H1 (cell line): Measurements from ENCODE around the gene RMC1. TPM values are rescaled to one million over a fixed set of nuclear protein-coding genes. Genes with fewer than 3 reads are reported as not detected.

Source experiments
- CTCF ChIA-PET: fragments of 300-600 bp; sonication (Branson Sonifier 250); formaldehyde crosslinking; loops from one replicate; lab custom pipeline; 2021; ENCODE audit not compliant: partially characterized antibody; lab: Charles Lee
- POLR2A ChIA-PET: fragments of 300-600 bp; sonication (Branson Sonifier 250); formaldehyde crosslinking; loops from one replicate; lab custom pipeline; 2021; ENCODE audit warnings: inconsistent platforms; ENCODE audit not compliant: partially characterized antibody; lab: Charles Lee
- DNase-seq, 2 experiments: peaks; one replicate each; pipeline versions ENCODE4 v3.0.0 to v3.0.0-alpha.2; 2010 to 2022; ENCODE audit warnings: low spot score in 2 of 2, low read depth in 1 of 2, mixed read lengths in 1 of 2
- FAIRE-seq: peaks from 2 replicates; lab custom pipeline; 2011; peaks lifted over from hg19 to GRCh38; lab: Jason Lieb, UNC
- H2AFZ ChIP-seq: 2 replicates; pipeline ENCODE4 v1.8.1; 2012; ENCODE audit warnings: low read length, inconsistent platforms
- H2AK5ac ChIP-seq: 2 replicates; pipeline ENCODE4 v1.6.1; 2013; ENCODE audit warnings: low read depth, low read length
- H2BK120ac ChIP-seq: replicated peaks from 2 replicates; pipeline ENCODE3; 2013; ENCODE audit warnings: low read depth, low read length, inconsistent platforms
- H2BK12ac ChIP-seq: 2 replicates; pipeline ENCODE4 v1.6.1; 2013; ENCODE audit warnings: low read depth, low read length
- H2BK15ac ChIP-seq: 2 replicates; pipeline ENCODE4 v1.6.1; 2013; ENCODE audit warnings: low read length
- H2BK20ac ChIP-seq: 2 replicates; pipeline ENCODE4 v1.6.1; 2013; ENCODE audit warnings: low read length
- H2BK5ac ChIP-seq: 2 replicates; pipeline ENCODE4 v1.6.1; 2013; ENCODE audit warnings: low read depth, low read length
- H3K14ac ChIP-seq: 2 replicates; pipeline ENCODE4 v1.6.1; 2013; ENCODE audit warnings: inconsistent platforms; ENCODE audit not compliant: insufficient read length
- H3K18ac ChIP-seq: 2 replicates; pipeline ENCODE4 v1.6.1; 2013; ENCODE audit warnings: low read length; ENCODE audit errors: extremely low read depth
- H3K23ac ChIP-seq: 2 replicates; pipeline ENCODE4 v1.6.1; 2013; ENCODE audit warnings: inconsistent platforms; ENCODE audit not compliant: insufficient read length
- H3K23me2 ChIP-seq: 2 replicates; pipeline ENCODE4 v1.6.1; 2013; ENCODE audit warnings: low read depth, low read length
- H3K27ac ChIP-seq: 2 replicates; pipeline ENCODE4 v1.6.1; 2011; ENCODE audit warnings: low read depth, low read length, inconsistent platforms
- H3K27me3 ChIP-seq, 4 experiments: replicated peaks in 1 of 4; 1 replicate in 1 of 4; 2 replicates in 3 of 4; pipeline versions ENCODE4 v1.6.1 to v1.8.1; 2011 to 2013; ENCODE audit warnings: low read length in 3 of 4, mild to moderate bottlenecking in 3 of 4, inconsistent platforms in 2 of 4, mixed read lengths in 2 of 4, moderate library complexity in 1 of 4; ENCODE audit not compliant: control insufficient read depth in 3 of 4, insufficient read depth in 3 of 4; ENCODE audit errors: extremely low read depth in 1 of 4
- H3K36me3 ChIP-seq, 4 experiments: 2 replicates each; pipeline versions ENCODE4 v1.6.1 to v1.8.1; 2011 to 2013; ENCODE audit warnings: mild to moderate bottlenecking in 4 of 4, low read length in 3 of 4, moderate library complexity in 2 of 4, control low read depth in 1 of 4, inconsistent platforms in 1 of 4; ENCODE audit not compliant: insufficient read depth in 4 of 4, control insufficient read depth in 2 of 4
- H3K4ac ChIP-seq: replicated peaks from 2 replicates; pipeline ENCODE3; 2013; ENCODE audit warnings: low read length, low read depth, mixed read lengths, inconsistent platforms; ENCODE audit not compliant: insufficient read length
- H3K4me1 ChIP-seq, 4 experiments: replicated peaks in 1 of 4; 1 replicate in 1 of 4; 2 replicates in 3 of 4; pipeline versions ENCODE4 v1.6.1 to v1.8.1; 2011 to 2013; ENCODE audit warnings: low read length in 3 of 4, inconsistent platforms in 2 of 4, mixed read lengths in 1 of 4; ENCODE audit not compliant: insufficient read depth in 4 of 4, control insufficient read depth in 3 of 4
- H3K4me2 ChIP-seq, 2 experiments: 2 replicates each; pipeline versions ENCODE4 v1.6.1 to v1.8.1; 2011 to 2013; ENCODE audit warnings: low read depth in 2 of 2, low read length in 2 of 2, control low read depth in 1 of 2, inconsistent platforms in 1 of 2, mild to moderate bottlenecking in 1 of 2; ENCODE audit not compliant: insufficient read depth in 1 of 2
- H3K4me3 ChIP-seq, 4 experiments: fragments of 200-600, 300-600 bp in 1 of 4; sonication (generic), shearing (Covaris generic), sonication (Bioruptor Twin) in 1 of 4; 2 replicates each; pipeline versions ENCODE4 v1.5.1 to v1.8.1; 2011 to 2016; ENCODE audit warnings: low read length in 4 of 4, low read depth in 3 of 4, control low read depth in 2 of 4, inconsistent platforms in 2 of 4, mild to moderate bottlenecking in 2 of 4, mixed read lengths in 1 of 4, moderate library complexity in 1 of 4; ENCODE audit not compliant: insufficient read depth in 2 of 4; ENCODE audit errors: extremely low read depth in 1 of 4
- H3K56ac ChIP-seq: replicated peaks from 2 replicates; pipeline ENCODE3; 2013; ENCODE audit warnings: low read depth, mild to moderate bottlenecking, mixed read lengths, low read length, inconsistent platforms; ENCODE audit not compliant: insufficient read length
- H3K79me1 ChIP-seq: 2 replicates; pipeline ENCODE4 v1.6.1; 2013; ENCODE audit warnings: low read depth, low read length, control low read depth
- H3K79me2 ChIP-seq, 2 experiments: 2 replicates each; pipeline versions ENCODE4 v1.6.1 to v1.8.1; 2012 to 2013; ENCODE audit warnings: low read length in 2 of 2, mild to moderate bottlenecking in 2 of 2, inconsistent platforms in 1 of 2; ENCODE audit not compliant: insufficient read depth in 2 of 2, control insufficient read depth in 1 of 2
- H3K9ac ChIP-seq, 4 experiments: replicated peaks in 1 of 4; 1 replicate in 1 of 4; 2 replicates in 3 of 4; pipeline versions ENCODE4 v1.6.1 to v1.8.1; 2011 to 2013; ENCODE audit warnings: low read depth in 3 of 4, low read length in 3 of 4, control low read depth in 2 of 4, mild to moderate bottlenecking in 2 of 4, moderate library complexity in 2 of 4, inconsistent platforms in 1 of 4; ENCODE audit errors: extremely low read depth in 1 of 4
- H3K9me3 ChIP-seq, 2 experiments: 2 replicates each; pipeline versions ENCODE4 v1.6.1 to v1.8.1; 2012 to 2013; ENCODE audit warnings: mild to moderate bottlenecking in 2 of 2, moderate library complexity in 2 of 2, control low read depth in 1 of 2, inconsistent platforms in 1 of 2, low read depth in 1 of 2, low read length in 1 of 2, mixed read lengths in 1 of 2; ENCODE audit not compliant: insufficient read depth in 2 of 2
- H4K20me1 ChIP-seq, 2 experiments: replicated peaks in 1 of 2; 2 replicates each; pipeline versions ENCODE3 to v1.8.1; 2011 to 2013; ENCODE audit warnings: inconsistent platforms in 2 of 2, low read length in 2 of 2, mild to moderate bottlenecking in 1 of 2; ENCODE audit not compliant: insufficient read depth in 2 of 2, control insufficient read depth in 1 of 2
- H4K5ac ChIP-seq: 2 replicates; pipeline ENCODE4 v1.6.1; 2013; ENCODE audit warnings: low read length, low read depth, mixed read lengths, inconsistent platforms; ENCODE audit not compliant: insufficient read length
- H4K8ac ChIP-seq: 2 replicates; pipeline ENCODE4 v1.8.0; 2013; ENCODE audit warnings: mild to moderate bottlenecking, moderate library complexity, low read length, inconsistent platforms; ENCODE audit not compliant: insufficient read depth; ENCODE audit errors: extremely low read depth
- H4K91ac ChIP-seq: replicated peaks from 2 replicates; pipeline ENCODE3; 2013; ENCODE audit warnings: low read length, mixed read lengths, inconsistent platforms; ENCODE audit not compliant: insufficient read length
- BCL11A ChIP-seq, 2 experiments: IDR thresholded peaks; one replicate each; pipeline ENCODE4 v1.6.1; 2011; ENCODE audit warnings: low read depth in 2 of 2, low read length in 2 of 2, mild to moderate bottlenecking in 2 of 2
- CBX5 ChIP-seq: fragments of 300-800, 300-1000 bp; sonication (generic); IDR thresholded peaks from 2 replicates; pipeline ENCODE4 v1.7.1; 2016; ENCODE audit warnings: antibody characterized with exemption, low read length, low read depth
- E2F6 ChIP-seq: IDR thresholded peaks from 2 replicates; pipeline ENCODE4 v1.6.1; 2012; ENCODE audit warnings: inconsistent platforms
- EGR1 ChIP-seq: IDR thresholded peaks from 2 replicates; pipeline ENCODE4 v1.6.1; 2011; ENCODE audit warnings: low read depth, low read length, borderline replicate concordance
- EZH2 ChIP-seq: fragments of 200-600 bp; sonication (generic); IDR thresholded peaks from 2 replicates; pipeline ENCODE4 v1.7.1; 2012; ENCODE audit warnings: low read depth, mild to moderate bottlenecking, moderate library complexity, low read length, inconsistent platforms; ENCODE audit not compliant: severe bottlenecking
- FOSL1 ChIP-seq: IDR thresholded peaks from 2 replicates; pipeline ENCODE4 v1.6.1; 2011; ENCODE audit warnings: mild to moderate bottlenecking, low read depth, low read length, moderate library complexity; ENCODE audit not compliant: insufficient read depth
- KDM5A ChIP-seq: fragments of 200-600 bp; IDR thresholded peaks from 2 replicates; pipeline ENCODE4 v1.7.1; 2012; ENCODE audit warnings: mild to moderate bottlenecking, low read length, inconsistent platforms, mixed read lengths
- MAX ChIP-seq: IDR thresholded peaks from 2 replicates; pipeline ENCODE4 v1.6.1; 2012; ENCODE audit warnings: inconsistent platforms
- PHF8 ChIP-seq: fragments of 200-600 bp; sonication (generic); conservative IDR thresholded peaks from 2 replicates; pipeline ENCODE4 v1.7.1; 2012; ENCODE audit warnings: low read depth, mild to moderate bottlenecking, inconsistent platforms, low read length, moderate library complexity
- POLR2AphosphoS5 ChIP-seq: IDR thresholded peaks from 2 replicates; pipeline ENCODE4 v1.6.1; 2011; ENCODE audit warnings: low read depth, low read length
- SIN3A ChIP-seq, 2 experiments: IDR thresholded peaks in 1 of 2; conservative IDR thresholded peaks in 1 of 2; 2 replicates each; pipeline ENCODE4 v1.6.1; 2011 to 2012; ENCODE audit warnings: low read length in 2 of 2, improper control_type of control experiment in 1 of 2, low read depth in 1 of 2, mild to moderate bottlenecking in 1 of 2
- SIX5 ChIP-seq: IDR thresholded peaks from 2 replicates; pipeline ENCODE4 v1.6.1; 2011; ENCODE audit warnings: mild to moderate bottlenecking, low read depth, low read length
- SRF ChIP-seq: IDR thresholded peaks from 2 replicates; pipeline ENCODE4 v1.6.1; 2011; ENCODE audit warnings: mild to moderate bottlenecking, low read depth, low read length, moderate library complexity
- SUZ12 ChIP-seq: fragments of 200-600 bp; sonication (generic); IDR thresholded peaks from 2 replicates; pipeline ENCODE4 v1.6.1; 2012; ENCODE audit warnings: mild to moderate bottlenecking, inconsistent platforms, low read length, moderate library complexity, mixed read lengths
- WGBS, 2 experiments: shearing (Covaris generic) in 1 of 2; methylation state at CpG; one replicate each; pipeline versions ENCODE4 v1.1.6 to v1.1.7; 2013 to 2015; ENCODE audit warnings: low lambda C conversion rate in 2 of 2, mixed read lengths in 2 of 2, inconsistent platforms in 1 of 2, low coverage in 1 of 2, missing lambda C conversion rate in 1 of 2; ENCODE audit not compliant: insufficient replicate concordance in 2 of 2, insufficient coverage in 1 of 2, insufficient read length in 1 of 2; ENCODE audit errors: extremely low coverage in 1 of 2, missing lambda C conversion rate in 1 of 2; 5-methylcytosine and 5-hydroxymethylcytosine counted together
- polyA plus RNA-seq, 7 experiments: library from polyadenylated mRNA; depleted of rRNA in 3 of 7; stranded (reverse) in 5 of 7; unstranded in 2 of 7; fragments of >200 nt in 5 of 7; fragments of 200-250 nt in 2 of 7; gene quantifications; 1 replicate in 5 of 7; 2 replicates in 1 of 7; 4 replicates in 1 of 7; pipeline versions ENCODE4 v1.2.1 to v1.2.3, GENCODE V29; 2011 to 2013; ENCODE audit warnings: missing spikeins in 2 of 7, mixed read lengths in 2 of 7
- total RNA-seq: library from RNA; stranded (reverse); fragmentation: NEBNext Ultra II Directional; extraction: Animal tissue kit (Norgen Biotek cat#: 25700); gene quantifications from 2 replicates; pipeline ENCODE4 v1.2.1, GENCODE V29; 2021

The RMC1 gene
- total and polyA plus RNA-seq, 2 of the 8 experiments (the other 6 are each of a cell fraction or from before 2014, with no cell fraction given) = 16.4 to 20.1 TPM

GRCh38 chr18:23471486-23471885 is 31.8 kb upstream of the RMC1 start:
- H4K5ac ChIP-seq = no peak overlapping the region
- no peak overlapping the region for H4K8ac ChIP-seq
- H3K9ac ChIP-seq = no peak overlapping the region
- no peaks in the 10 kb centered on the region; the same call in 1 of the 2 replicates for H3K23me2 ChIP-seq
- H2BK20ac ChIP-seq = no peak overlapping the region
- H3K4me3 ChIP-seq = no peak overlapping the region
- no peak overlapping the region for H3K4ac ChIP-seq
- no peak overlapping the region for H3K4me2 ChIP-seq
- no peaks in the 10 kb centered on the region for H3K79me2 ChIP-seq
- H3K23ac ChIP-seq = no peak overlapping the region
- H2AFZ ChIP-seq = no peak overlapping the region
- no peak overlapping the region for H4K91ac ChIP-seq
- no peaks in the 10 kb centered on the region for H3K79me1 ChIP-seq
- POLR2A ChIA-PET = no interaction called here
- H3K27me3 ChIP-seq = no peaks in the 10 kb centered on the region
- no peaks in the 10 kb centered on the region for H3K9me3 ChIP-seq
- FAIRE-seq (no peak), DNase-seq (no peak)
- H4K20me1 ChIP-seq = peaks cover 2 to 3% of the 10 kb centered on the region in 2 experiments
- no peak overlapping the region for H3K56ac ChIP-seq
- H3K27ac ChIP-seq = no peak overlapping the region
- H3K36me3 ChIP-seq = peaks cover 8 to 60% (median 22%) of the 10 kb centered on the region in 4 experiments; a peak in 7 of 8 replicates
- 93 to 100% methylated on average over 4 to 6 of the region's 6 CpGs for WGBS, 2 experiments
- no peaks in the 10 kb centered on the region for H3K4me1 ChIP-seq
- H3K14ac ChIP-seq = no peak overlapping the region
- H3K18ac ChIP-seq = no peak overlapping the region
- H2BK15ac ChIP-seq = no peak overlapping the region
- H2BK12ac ChIP-seq = no peak overlapping the region
- no peak overlapping the region for H2BK5ac ChIP-seq
- CTCF ChIA-PET = interaction anchor here (0.6 to 1.3 kb wide), 3 partner anchors 22 to 1594 kb away, joined by 3 to 5 read pairs (median 3); no protein-coding TSS in a partner anchor
- H2BK120ac ChIP-seq = no peak overlapping the region
- H2AK5ac ChIP-seq = no peak overlapping the region
- no peak for TF ChIP-seq POLR2AphosphoS5
- no peak for TF ChIP-seq EZH2
- TF ChIP-seq EGR1 = no peak
- TF ChIP-seq SUZ12 = no peak
- TF ChIP-seq MAX = no peak
- no peak for TF ChIP-seq PHF8
- no peak for TF ChIP-seq SIN3A (conservative IDR thresholded peaks at IDR 0.05 in 1 of 2, IDR thresholded peaks at IDR 0.05 in 1 of 2; ENCODE audit: low read depth in 1 of 2, low read length in 2 of 2)
- no peak for TF ChIP-seq KDM5A
- TF ChIP-seq FOSL1 = no peak
- no peak for TF ChIP-seq SRF
- no peak for TF ChIP-seq E2F6
- no peak for TF ChIP-seq SIX5
- TF ChIP-seq CBX5 = no peak
- TF ChIP-seq BCL11A (IDR thresholded peaks at IDR 0.05; ENCODE audit: low read depth in 2 of 2, low read length in 2 of 2) = no peak
